Ishikawa (cell line): ENCODE results near the gene GALNT9.

Experiments
- CEBPB ChIP-seq: IDR thresholded peaks from 2 replicates; pipeline ENCODE4 v1.6.1; 2012
- CREB1 ChIP-seq: IDR thresholded peaks from 2 replicates; pipeline ENCODE4 v1.6.1; 2012; ENCODE audit warnings: low read depth
- EGR1 ChIP-seq: IDR thresholded peaks from 2 replicates; pipeline ENCODE4 v1.6.1; 2012
- EP300 ChIP-seq: IDR thresholded peaks from 2 replicates; pipeline ENCODE4 v1.6.1; 2012; ENCODE audit warnings: borderline replicate concordance
- FOXM1 ChIP-seq: IDR thresholded peaks from 2 replicates; pipeline ENCODE4 v1.6.1; 2012; ENCODE audit warnings: low read depth, borderline replicate concordance
- MAX ChIP-seq: IDR thresholded peaks from 2 replicates; pipeline ENCODE4 v1.6.1; 2012
- NFIC ChIP-seq: IDR thresholded peaks from 2 replicates; pipeline ENCODE4 v1.6.1; 2012
- RAD21 ChIP-seq: IDR thresholded peaks from 2 replicates; pipeline ENCODE4 v1.6.1; 2012; ENCODE audit warnings: low read depth
- REST ChIP-seq: IDR thresholded peaks from 2 replicates; pipeline ENCODE4 v1.6.1; 2012; ENCODE audit warnings: low read depth, mild to moderate bottlenecking
- TAF1 ChIP-seq: IDR thresholded peaks from 2 replicates; pipeline ENCODE4 v1.6.1; 2012; ENCODE audit warnings: low read depth, mild to moderate bottlenecking
- TCF12 ChIP-seq: IDR thresholded peaks from 2 replicates; pipeline ENCODE4 v1.6.1; 2012; ENCODE audit warnings: low read depth
- TEAD4 ChIP-seq: IDR thresholded peaks from 2 replicates; pipeline ENCODE4 v1.6.1; 2012
- USF1 ChIP-seq: IDR thresholded peaks from 2 replicates; pipeline ENCODE4 v1.6.1; 2012
- YY1 ChIP-seq: IDR thresholded peaks from 2 replicates; pipeline ENCODE4 v1.6.1; 2012; ENCODE audit warnings: low read depth
- ZBTB7A ChIP-seq: IDR thresholded peaks from 2 replicates; pipeline ENCODE4 v1.6.1; 2012; ENCODE audit warnings: low read depth

Gene GALNT9

GRCh38 chr12:132259872-132260695, 69.3 kb downstream of the GALNT9 start:
- TF ChIP-seq NFIC (no peak), TEAD4 (no peak), USF1 (no peak)

GRCh38 chr12:132259364-132259871, 70.0 kb downstream of the GALNT9 start:
- no peak for TF ChIP-seq REST
- no peak for TF ChIP-seq EGR1

- TF ChIP-seq USF1 (no peak), NFIC (no peak), YY1 (no peak), ZBTB7A (no peak), REST (no peak), TCF12 (no peak), TAF1 (no peak), RAD21 (no peak), FOXM1 (no peak), CEBPB (no peak), EGR1 (no peak), CREB1 (no peak), EP300 (no peak), MAX (no peak), TEAD4 (no peak)
Observed at GRCh38 chr12:132258543-132258942, 70.8 kb downstream of the GALNT9 start.

GRCh38 chr12:132257955-132258490, 71.4 kb downstream of the GALNT9 start:
- no peak for TF ChIP-seq TCF12
- TF ChIP-seq REST, result no peak
- no peak for TF ChIP-seq TEAD4
- TF ChIP-seq NFIC, result no peak
- TF ChIP-seq CEBPB, result no peak
- TF ChIP-seq TAF1, result no peak
- TF ChIP-seq MAX, result no peak
- TF ChIP-seq EP300, result no peak
- TF ChIP-seq USF1, result no peak
- no peak for TF ChIP-seq CREB1
- TF ChIP-seq EGR1, result no peak
- no peak for TF ChIP-seq RAD21
- no peak for TF ChIP-seq FOXM1
- TF ChIP-seq ZBTB7A, result no peak
- no peak for TF ChIP-seq YY1
